Smooth muscle cell (in vitro differentiated cells): ENCODE data around the gene THAP2. TPM values are rescaled to one million over a fixed set of nuclear protein-coding genes. Genes with fewer than 3 reads are reported as not detected.

ENCODE experiments used
- DNase-seq: peaks from one replicate; lab custom pipeline; 2025; ENCODE audit not compliant: unreplicated experiment; lab: John Stamatoyannopoulos, UW
- H2AFZ ChIP-seq: fragments of 200-600 bp; sonication (generic); 2 replicates; pipeline ENCODE4 v1.6.0; 2016; ENCODE audit warnings: antibody characterized with exemption, low read depth, mild to moderate bottlenecking
- H3F3A ChIP-seq: fragments of 200-600 bp; sonication (generic); 2 replicates; pipeline ENCODE4 v1.6.0; 2017; ENCODE audit warnings: antibody characterized with exemption, low read depth
- H3K27ac ChIP-seq: fragments of 200-600 bp; sonication (generic); 2 replicates; pipeline ENCODE4 v1.5.1; 2016; ENCODE audit warnings: low read depth, mild to moderate bottlenecking
- H3K27me3 ChIP-seq: fragments of 200-600 bp; sonication (generic); 2 replicates; pipeline ENCODE4 v1.6.1; 2016; ENCODE audit warnings: low read depth, mild to moderate bottlenecking
- H3K36me3 ChIP-seq: fragments of 200-600 bp; sonication (generic); 2 replicates; pipeline ENCODE4 v1.5.1; 2016; ENCODE audit warnings: low read depth
- H3K4me1 ChIP-seq: fragments of 200-600 bp; sonication (generic); 2 replicates; pipeline ENCODE4 v1.5.1; 2016; ENCODE audit warnings: low read depth
- H3K4me2 ChIP-seq: fragments of 200-600 bp; sonication (generic); 2 replicates; pipeline ENCODE4 v1.6.0; 2016; ENCODE audit warnings: mild to moderate bottlenecking
- H3K4me3 ChIP-seq: fragments of 200-600 bp; sonication (generic); 2 replicates; pipeline ENCODE4 v1.5.1; 2016; ENCODE audit warnings: mild to moderate bottlenecking
- H3K79me2 ChIP-seq: fragments of 200-600 bp; sonication (generic); 2 replicates; pipeline ENCODE4 v1.6.0; 2016; ENCODE audit warnings: low read depth, mild to moderate bottlenecking
- H3K9ac ChIP-seq: fragments of 200-600 bp; sonication (generic); 2 replicates; pipeline ENCODE4 v1.6.0; 2016; ENCODE audit warnings: low read depth
- H3K9me3 ChIP-seq: fragments of 200-600 bp; sonication (generic); replicated peaks from 2 replicates; pipeline ENCODE4 v1.5.1; 2016; ENCODE audit warnings: low read depth
- H4K20me1 ChIP-seq: fragments of 200-600 bp; sonication (generic); 2 replicates; pipeline ENCODE4 v1.6.0; 2016; ENCODE audit warnings: low read depth
- WGBS: methylation state at CpG from one replicate; pipeline ENCODE4 v1.1.7; 2016; ENCODE audit warnings: low lambda C conversion rate; 5-methylcytosine and 5-hydroxymethylcytosine counted together
- polyA plus RNA-seq: library from polyadenylated mRNA; unstranded; fragments of >200 nt; fragmentation: Nextera tagmentation; extraction: Ambion mirVana; gene quantifications from 2 replicates; pipeline ENCODE4 v1.2.1, GENCODE V29; 2016
- total RNA-seq: library from RNA; depleted of rRNA; stranded (reverse); fragments of >200 nt; gene quantifications from 2 replicates; pipeline ENCODE4 v1.2.3, GENCODE V29; 2014
- TF ChIP-seq, protein P1 (sequence below): fragments of 200-600 bp; sonication (generic); IDR thresholded peaks from 2 replicates; pipeline ENCODE4 v1.5.1; 2017; ENCODE audit warnings: borderline replicate concordance, mild to moderate bottlenecking, antibody characterized with exemption; ENCODE audit not compliant: insufficient read depth, poor library complexity, severe bottlenecking

The THAP2 gene
- total and polyA plus RNA-seq, 2 experiments from 2014 or later: 8.8 to 33.3 TPM

DNA sequence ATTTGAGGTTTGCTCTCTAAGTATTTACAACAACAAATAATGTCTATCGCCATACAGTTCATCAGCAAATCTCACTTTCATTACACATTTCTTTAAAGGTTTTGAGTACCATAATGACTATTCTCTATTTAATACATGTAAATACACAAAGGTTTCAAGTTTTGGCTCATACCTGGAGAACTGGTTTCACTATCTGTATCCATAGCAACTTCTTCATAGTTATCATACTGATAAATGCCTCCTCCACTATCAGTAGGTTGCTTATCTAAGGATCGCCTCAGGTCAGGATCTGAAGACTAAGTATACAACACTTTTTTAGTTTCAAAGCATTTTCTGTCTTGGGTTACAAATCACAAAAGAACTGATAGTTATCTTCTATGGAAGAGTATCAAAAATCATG is 21.8 kb upstream of the THAP2 start:
- Histone ChIP-seq H3K9ac (no peak overlapping the region), H3K4me2 (no peak overlapping the region), H3K36me3 (peaks cover 43% of the 10 kb centered on the region), H3K79me2 (peaks cover 69% of the 10 kb centered on the region), H3K27ac (peak overlapping the region; percentile 3), H2AFZ (no peak overlapping the region), H3F3A (peaks cover 10% of the 10 kb centered on the region), H3K9me3 (no peaks in the 10 kb centered on the region), H3K4me1 (no peaks in the 10 kb centered on the region), H4K20me1 (peaks cover 92% of the 10 kb centered on the region), H3K4me3 (no peak overlapping the region), H3K27me3 (no peaks in the 10 kb centered on the region)
- TF ChIP-seq, protein P1, sequence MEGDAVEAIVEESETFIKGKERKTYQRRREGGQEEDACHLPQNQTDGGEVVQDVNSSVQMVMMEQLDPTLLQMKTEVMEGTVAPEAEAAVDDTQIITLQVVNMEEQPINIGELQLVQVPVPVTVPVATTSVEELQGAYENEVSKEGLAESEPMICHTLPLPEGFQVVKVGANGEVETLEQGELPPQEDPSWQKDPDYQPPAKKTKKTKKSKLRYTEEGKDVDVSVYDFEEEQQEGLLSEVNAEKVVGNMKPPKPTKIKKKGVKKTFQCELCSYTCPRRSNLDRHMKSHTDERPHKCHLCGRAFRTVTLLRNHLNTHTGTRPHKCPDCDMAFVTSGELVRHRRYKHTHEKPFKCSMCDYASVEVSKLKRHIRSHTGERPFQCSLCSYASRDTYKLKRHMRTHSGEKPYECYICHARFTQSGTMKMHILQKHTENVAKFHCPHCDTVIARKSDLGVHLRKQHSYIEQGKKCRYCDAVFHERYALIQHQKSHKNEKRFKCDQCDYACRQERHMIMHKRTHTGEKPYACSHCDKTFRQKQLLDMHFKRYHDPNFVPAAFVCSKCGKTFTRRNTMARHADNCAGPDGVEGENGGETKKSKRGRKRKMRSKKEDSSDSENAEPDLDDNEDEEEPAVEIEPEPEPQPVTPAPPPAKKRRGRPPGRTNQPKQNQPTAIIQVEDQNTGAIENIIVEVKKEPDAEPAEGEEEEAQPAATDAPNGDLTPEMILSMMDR: no peak
- WGBS: 95% methylated on average over 2 of the region's 2 CpGs
- no peak for DNase-seq

DNA sequence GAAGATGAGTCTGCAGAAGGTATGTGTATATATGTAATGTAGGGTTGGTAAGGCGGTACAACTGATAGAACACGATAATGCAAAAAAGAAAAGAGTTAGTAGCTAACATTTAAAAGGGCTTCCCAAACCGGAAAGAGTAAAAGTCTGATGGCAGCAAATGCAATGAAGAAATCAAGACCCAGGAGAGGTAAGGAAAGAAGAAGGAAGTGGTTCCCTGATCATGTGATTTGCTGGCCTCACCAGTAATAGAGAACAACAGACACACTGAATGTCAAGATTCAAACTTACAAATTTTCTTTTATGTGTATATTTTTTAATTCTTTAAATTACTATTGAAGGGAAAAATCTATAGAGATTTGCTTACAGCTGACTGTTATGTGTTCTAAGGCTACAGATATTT is 18.8 kb upstream of the THAP2 start:
- 97% methylated on average over 3 of the region's 3 CpGs for WGBS
- Histone ChIP-seq H3K4me2 (no peak overlapping the region), H3K36me3 (peaks cover 30% of the 10 kb centered on the region), H3K9ac (no peak overlapping the region), H3K79me2 (peaks cover 90% of the 10 kb centered on the region), H3K27me3 (no peaks in the 10 kb centered on the region), H3K9me3 (no peaks in the 10 kb centered on the region), H3K27ac (no peak overlapping the region), H3K4me3 (no peak overlapping the region), H2AFZ (no peak overlapping the region), H3F3A (peaks cover 3% of the 10 kb centered on the region), H3K4me1 (no peaks in the 10 kb centered on the region), H4K20me1 (peaks cover 97% of the 10 kb centered on the region)
- TF ChIP-seq, protein P1: no peak
- no peak for DNase-seq

DNA sequence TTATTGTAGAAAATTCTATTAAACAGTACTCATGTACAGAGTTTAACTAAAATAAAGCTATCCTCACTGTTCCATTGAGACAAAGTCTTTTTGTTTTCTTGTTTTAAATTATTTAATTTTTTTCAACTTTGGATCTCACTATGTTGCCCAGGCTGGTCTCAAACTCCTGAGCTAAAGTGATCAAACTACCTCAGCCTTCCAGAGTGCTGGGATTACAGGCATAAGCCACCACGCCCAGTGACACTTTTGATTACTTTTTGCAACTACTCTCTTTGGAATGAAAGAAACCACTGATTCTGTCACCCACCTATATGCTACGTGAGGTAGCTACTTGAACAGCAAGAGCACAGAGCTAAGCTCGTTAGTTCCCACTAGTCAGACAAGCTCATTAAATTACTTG is 17.6 kb upstream of the THAP2 start:
- H2AFZ ChIP-seq: no peak overlapping the region
- H3K4me1 ChIP-seq: no peaks in the 10 kb centered on the region
- H3K27me3 ChIP-seq: no peaks in the 10 kb centered on the region
- no peaks in the 10 kb centered on the region for H3K9me3 ChIP-seq
- H3K79me2 ChIP-seq: peaks cover 90% of the 10 kb centered on the region
- no peak for DNase-seq
- peaks cover 3% of the 10 kb centered on the region for H3F3A ChIP-seq
- peaks cover 30% of the 10 kb centered on the region for H3K36me3 ChIP-seq
- no peak overlapping the region for H3K9ac ChIP-seq
- TF ChIP-seq, protein P1: no peak
- H3K4me3 ChIP-seq: no peak overlapping the region
- WGBS: 85% methylated on average over 3 of the region's 3 CpGs
- H3K4me2 ChIP-seq: no peak overlapping the region
- H4K20me1 ChIP-seq: peaks cover 99% of the 10 kb centered on the region
- H3K27ac ChIP-seq: no peak overlapping the region

DNA sequence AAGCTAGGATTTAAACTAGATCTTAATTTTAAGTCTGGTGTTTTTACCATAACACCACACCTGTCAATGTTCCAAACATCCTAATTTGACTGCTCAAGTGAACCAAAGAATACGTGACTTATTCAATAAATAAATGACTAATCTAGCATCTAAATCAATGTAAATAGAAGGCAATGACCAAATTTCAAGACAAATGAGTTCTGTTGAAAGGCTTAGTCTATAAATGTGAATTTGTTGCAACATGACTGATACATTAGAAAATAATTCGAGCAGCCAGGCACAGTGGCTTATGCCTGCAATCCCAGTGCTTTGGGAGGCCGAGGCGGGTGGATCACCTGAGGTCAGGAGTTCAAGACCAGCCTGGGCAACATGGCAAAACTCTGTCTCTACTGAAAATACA is 15.6 kb upstream of the THAP2 start:
- H3K27ac ChIP-seq: no peak overlapping the region
- peaks cover 36% of the 10 kb centered on the region for H3K36me3 ChIP-seq
- H3K9ac ChIP-seq: no peak overlapping the region
- no peak for DNase-seq
- H3F3A ChIP-seq: peaks cover 4% of the 10 kb centered on the region
- TF ChIP-seq, protein P1: no peak
- no peaks in the 10 kb centered on the region for H3K9me3 ChIP-seq
- H3K79me2 ChIP-seq: peaks cover 96% of the 10 kb centered on the region
- H3K4me2 ChIP-seq: no peak overlapping the region
- no peak overlapping the region for H2AFZ ChIP-seq
- H4K20me1 ChIP-seq: peaks cover 100% of the 10 kb centered on the region
- no peaks in the 10 kb centered on the region for H3K4me1 ChIP-seq
- H3K4me3 ChIP-seq: no peak overlapping the region
- no peaks in the 10 kb centered on the region for H3K27me3 ChIP-seq
- WGBS: 91% methylated on average over 4 of the region's 4 CpGs
